Measurements from ENCODE around the gene AKIRIN2. TPM values are rescaled to one million over a fixed set of nuclear protein-coding genes. Genes with fewer than 3 reads are reported as not detected.
A peak's percentile ranks its signal among the peaks of the same experiment; 100 is the strongest.

The AKIRIN2 gene
- total and polyA plus RNA-seq, 2 experiments from 2014 or later, result 24.2 to 49.6 TPM

GRCh38 chr6:87702589-87702945 is 534 bp upstream of the AKIRIN2 start:
- H3K9me3 ChIP-seq (ENCODE audit: low read depth), result no peaks in the 10 kb centered on the region
- peak overlapping the region; percentile 24 for H3K4me3 ChIP-seq
- no peaks in the 10 kb centered on the region for H3K27me3 ChIP-seq
- TF ChIP-seq CTCF (IDR thresholded peaks at IDR 0.05; ENCODE audit: poor library complexity) (no peak), EZH2phosphoT487 (IDR thresholded peaks at IDR 0.05; ENCODE audit: low read depth, severe bottlenecking, unreplicated experiment) (no peak), EZH2 (IDR thresholded peaks at IDR 0.05; ENCODE audit: borderline replicate concordance) (no peak)
- H4K20me1 ChIP-seq (ENCODE audit: insufficient read depth, poor library complexity, severe bottlenecking), result peaks cover 36% of the 10 kb centered on the region
- WGBS (ENCODE audit: low lambda C conversion rate, missing lambda C conversion rate), result 0% methylated on average over 7 of the region's 7 CpGs
- DNase-seq (ENCODE audit: low spot score), result peak; percentile 40
- H3K79me2 ChIP-seq, result peaks cover 44% of the 10 kb centered on the region
- peak overlapping the region; percentile 53 for H2AFZ ChIP-seq
- peak overlapping the region; percentile 78 for H3K4me2 ChIP-seq
- H3K9me2 ChIP-seq (replicated peaks; ENCODE audit: insufficient read depth), result no peaks in the 10 kb centered on the region
- peaks cover 13% of the 10 kb centered on the region for H3K4me1 ChIP-seq (ENCODE audit: insufficient read depth)
- peak overlapping the region; percentile 80 for H3K27ac ChIP-seq
- H3K36me3 ChIP-seq (replicated peaks; ENCODE audit: insufficient read depth, low read depth), result no peaks in the 10 kb centered on the region

- Histone ChIP-seq H3K9me3 (ENCODE audit: low read depth) (no peaks in the 10 kb centered on the region), H3K27ac (peak overlapping the region; percentile 97), H4K20me1 (ENCODE audit: insufficient read depth, poor library complexity, severe bottlenecking) (peaks cover 48% of the 10 kb centered on the region), H3K79me2 (peaks cover 57% of the 10 kb centered on the region), H3K27me3 (no peaks in the 10 kb centered on the region), H3K36me3 (replicated peaks; ENCODE audit: insufficient read depth, low read depth) (no peaks in the 10 kb centered on the region), H3K9me2 (replicated peaks; ENCODE audit: insufficient read depth) (no peaks in the 10 kb centered on the region), H3K4me1 (ENCODE audit: insufficient read depth) (peaks cover 13% of the 10 kb centered on the region), H3K4me3 (peak overlapping the region; percentile 93), H2AFZ (peak overlapping the region; percentile 36), H3K4me2 (peak overlapping the region; percentile 74)
- no peak for TF ChIP-seq EZH2phosphoT487 (IDR thresholded peaks at IDR 0.05; ENCODE audit: low read depth, severe bottlenecking, unreplicated experiment)
- no peak for TF ChIP-seq EZH2 (IDR thresholded peaks at IDR 0.05; ENCODE audit: borderline replicate concordance)
- no peak for TF ChIP-seq CTCF (IDR thresholded peaks at IDR 0.05; ENCODE audit: poor library complexity)
- WGBS (ENCODE audit: low lambda C conversion rate, missing lambda C conversion rate), result 0% methylated on average over 36 of the region's 36 CpGs
- no peak for DNase-seq (ENCODE audit: low spot score)
Measured at GRCh38 chr6:87701344-87701675, 723 bp downstream of the AKIRIN2 start.

GRCh38 chr6:87700397-87701343 is 1.4 kb downstream of the AKIRIN2 start:
- Histone ChIP-seq H3K27me3 (no peaks in the 10 kb centered on the region), H3K4me2 (peak overlapping the region; percentile 74), H3K27ac (peak overlapping the region; percentile 97), H3K4me3 (peak overlapping the region; percentile 93), H3K4me1 (ENCODE audit: insufficient read depth) (peaks cover 15% of the 10 kb centered on the region), H3K9me3 (ENCODE audit: low read depth) (no peaks in the 10 kb centered on the region), H4K20me1 (ENCODE audit: insufficient read depth, poor library complexity, severe bottlenecking) (peaks cover 55% of the 10 kb centered on the region), H3K36me3 (replicated peaks; ENCODE audit: insufficient read depth, low read depth) (no peaks in the 10 kb centered on the region), H2AFZ (peak overlapping the region; percentile 36), H3K79me2 (peaks cover 63% of the 10 kb centered on the region), H3K9me2 (replicated peaks; ENCODE audit: insufficient read depth) (no peaks in the 10 kb centered on the region)
- under 1% methylated on average over 18 of the region's 18 CpGs for WGBS (ENCODE audit: low lambda C conversion rate, missing lambda C conversion rate)
- TF ChIP-seq EZH2phosphoT487 (IDR thresholded peaks at IDR 0.05; ENCODE audit: low read depth, severe bottlenecking, unreplicated experiment) (no peak), CTCF (IDR thresholded peaks at IDR 0.05; ENCODE audit: poor library complexity) (no peak), EZH2 (IDR thresholded peaks at IDR 0.05; ENCODE audit: borderline replicate concordance) (no peak)
- peak; percentile 71 for DNase-seq (ENCODE audit: low spot score)
